ENCODE measurements around the gene ANKRD66.

The ANKRD66 gene

DNA sequence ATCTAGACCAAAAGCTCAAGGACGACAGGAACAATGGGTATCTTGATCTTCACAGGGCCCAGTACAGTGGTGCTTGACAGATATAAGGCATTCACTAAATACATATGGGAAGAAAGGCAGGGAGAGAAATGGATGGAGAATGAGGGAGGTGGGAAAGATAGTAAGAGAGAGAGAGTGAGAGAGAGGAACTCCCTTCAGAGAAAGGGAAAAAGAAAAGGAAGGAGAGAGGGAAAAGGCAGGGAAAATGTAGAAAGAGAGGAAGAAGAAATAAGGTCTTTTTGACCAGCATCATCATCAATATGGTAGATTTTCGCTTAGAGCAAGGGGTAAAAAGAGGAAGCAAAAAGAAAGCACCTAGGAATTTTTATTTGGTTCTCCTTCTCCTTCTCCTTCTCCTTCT, 760 bp upstream of the ANKRD66 start:
- Histone ChIP-seq H3K27me3 (no peaks in the 10 kb centered on the region), H3K4me3 (ENCODE audit: low read depth, low read length) (no peak overlapping the region), H3K4me1 (no peaks in the 10 kb centered on the region), H3K36me3 (no peaks in the 10 kb centered on the region), H3K9me3 (no peaks in the 10 kb centered on the region)
- DNase-seq, result no peak
- TF ChIP-seq, protein P1, sequence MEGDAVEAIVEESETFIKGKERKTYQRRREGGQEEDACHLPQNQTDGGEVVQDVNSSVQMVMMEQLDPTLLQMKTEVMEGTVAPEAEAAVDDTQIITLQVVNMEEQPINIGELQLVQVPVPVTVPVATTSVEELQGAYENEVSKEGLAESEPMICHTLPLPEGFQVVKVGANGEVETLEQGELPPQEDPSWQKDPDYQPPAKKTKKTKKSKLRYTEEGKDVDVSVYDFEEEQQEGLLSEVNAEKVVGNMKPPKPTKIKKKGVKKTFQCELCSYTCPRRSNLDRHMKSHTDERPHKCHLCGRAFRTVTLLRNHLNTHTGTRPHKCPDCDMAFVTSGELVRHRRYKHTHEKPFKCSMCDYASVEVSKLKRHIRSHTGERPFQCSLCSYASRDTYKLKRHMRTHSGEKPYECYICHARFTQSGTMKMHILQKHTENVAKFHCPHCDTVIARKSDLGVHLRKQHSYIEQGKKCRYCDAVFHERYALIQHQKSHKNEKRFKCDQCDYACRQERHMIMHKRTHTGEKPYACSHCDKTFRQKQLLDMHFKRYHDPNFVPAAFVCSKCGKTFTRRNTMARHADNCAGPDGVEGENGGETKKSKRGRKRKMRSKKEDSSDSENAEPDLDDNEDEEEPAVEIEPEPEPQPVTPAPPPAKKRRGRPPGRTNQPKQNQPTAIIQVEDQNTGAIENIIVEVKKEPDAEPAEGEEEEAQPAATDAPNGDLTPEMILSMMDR (IDR thresholded peaks at IDR 0.05; ENCODE audit: low read depth, low read length), result no peak

DNA sequence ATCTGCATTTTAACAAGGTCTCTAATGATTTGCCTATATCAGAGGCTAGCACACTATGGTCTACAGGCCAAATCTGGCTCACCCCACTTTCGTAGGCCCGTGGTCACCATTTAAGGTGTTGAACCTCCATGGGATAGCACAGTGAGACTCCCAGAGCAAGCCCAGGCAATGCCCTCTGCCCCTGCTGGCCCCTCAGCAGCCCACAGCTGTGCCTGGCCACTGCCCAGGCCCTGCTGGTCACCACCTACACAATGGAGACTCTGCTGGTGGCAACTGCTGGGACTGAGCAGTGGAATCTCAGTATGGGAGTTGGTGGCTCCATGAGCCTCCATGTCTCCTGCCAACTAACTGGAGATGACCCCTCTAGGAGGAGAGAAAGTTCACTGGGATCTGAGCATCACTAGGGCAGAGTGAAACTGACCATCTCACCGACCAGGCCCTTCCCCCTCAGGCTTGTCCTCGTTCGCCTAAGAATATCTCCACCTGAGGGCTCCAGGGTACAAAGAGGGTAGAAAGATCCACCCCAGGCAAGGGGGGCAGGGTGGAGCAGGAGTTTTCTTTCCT, 2.3 kb downstream of the ANKRD66 start:
- Histone ChIP-seq H3K4me3 (ENCODE audit: low read depth, low read length) (no peak overlapping the region), H3K27me3 (no peaks in the 10 kb centered on the region), H3K9me3 (no peaks in the 10 kb centered on the region), H3K4me1 (no peaks in the 10 kb centered on the region), H3K36me3 (no peaks in the 10 kb centered on the region)
- TF ChIP-seq, protein P1 (IDR thresholded peaks at IDR 0.05; ENCODE audit: low read depth, low read length), result no peak
- DNase-seq, result no peak

DNA sequence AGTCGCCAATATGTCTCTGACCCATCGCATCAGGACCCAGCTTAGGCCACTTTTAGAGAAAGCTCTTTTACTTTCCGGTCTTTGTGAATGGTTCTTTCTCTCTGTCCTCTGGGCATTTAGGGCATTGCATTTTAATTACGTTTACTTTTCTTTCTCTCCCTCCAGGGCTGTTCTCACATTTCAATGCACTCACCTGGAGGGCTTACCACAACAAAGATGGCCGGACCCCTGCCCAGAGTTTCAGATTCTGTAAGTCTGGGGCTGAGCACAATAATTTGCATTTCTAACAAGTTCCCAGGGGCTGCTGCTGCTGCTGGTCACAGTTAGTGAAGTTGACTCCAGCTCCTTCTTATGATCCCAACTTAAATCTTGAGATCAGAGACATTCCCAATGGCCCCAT, 3.0 kb downstream of the ANKRD66 start:
- no peaks in the 10 kb centered on the region for H3K9me3 ChIP-seq
- TF ChIP-seq, protein P1 (IDR thresholded peaks at IDR 0.05; ENCODE audit: low read depth, low read length), result no peak
- no peaks in the 10 kb centered on the region for H3K4me1 ChIP-seq
- H3K36me3 ChIP-seq, result no peaks in the 10 kb centered on the region
- DNase-seq, result no peak
- H3K27me3 ChIP-seq, result no peaks in the 10 kb centered on the region
- no peak overlapping the region for H3K4me3 ChIP-seq (ENCODE audit: low read depth, low read length)

DNA sequence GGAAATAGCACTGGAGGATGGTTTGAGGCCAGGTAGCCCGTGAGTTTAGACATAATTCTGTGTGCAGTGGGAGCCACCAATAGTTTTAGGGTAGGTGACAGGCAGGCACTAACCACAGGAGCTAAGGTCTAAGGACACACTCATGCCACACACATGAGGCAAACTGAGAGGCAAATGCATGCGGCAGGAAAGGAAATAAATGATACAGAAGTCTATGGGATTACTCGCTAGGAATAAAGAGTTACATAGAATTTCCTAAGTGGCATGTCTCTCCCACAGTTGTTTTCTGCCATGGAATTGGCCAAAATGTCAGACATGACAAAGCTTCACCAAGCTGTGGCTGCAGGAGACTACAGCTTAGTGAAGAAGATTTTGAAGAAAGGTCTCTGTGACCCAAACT, 4.9 kb downstream of the ANKRD66 start:
- TF ChIP-seq, protein P1 (IDR thresholded peaks at IDR 0.05; ENCODE audit: low read depth, low read length), result no peak
- H3K36me3 ChIP-seq, result no peaks in the 10 kb centered on the region
- H3K4me1 ChIP-seq, result no peaks in the 10 kb centered on the region
- H3K27me3 ChIP-seq, result no peaks in the 10 kb centered on the region
- DNase-seq, result no peak
- H3K9me3 ChIP-seq, result no peaks in the 10 kb centered on the region
- H3K4me3 ChIP-seq (ENCODE audit: low read depth, low read length), result no peak overlapping the region

DNA sequence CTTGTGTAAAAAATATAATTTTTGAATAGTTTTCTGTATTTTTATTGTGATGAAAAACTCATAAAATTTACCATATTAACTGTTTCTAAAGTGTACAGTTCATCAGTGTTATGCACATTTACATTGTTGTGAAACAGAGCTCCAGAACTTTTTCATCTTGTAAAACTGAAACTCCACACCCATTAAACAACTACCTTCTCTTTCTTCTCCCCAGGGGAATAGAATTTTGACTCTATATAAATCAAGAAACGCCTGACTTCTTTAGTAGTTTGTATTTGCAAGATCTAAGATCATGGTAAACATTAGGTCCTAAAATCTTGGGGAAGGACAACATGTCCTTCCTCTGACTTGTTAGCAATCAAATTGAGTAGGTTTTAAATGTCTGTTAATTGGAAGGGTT, 9.1 kb downstream of the ANKRD66 start:
- H3K9me3 ChIP-seq, result no peaks in the 10 kb centered on the region
- DNase-seq, result no peak
- TF ChIP-seq, protein P1 (IDR thresholded peaks at IDR 0.05; ENCODE audit: low read depth, low read length), result no peak
- no peaks in the 10 kb centered on the region for H3K4me1 ChIP-seq
- H3K36me3 ChIP-seq, result no peaks in the 10 kb centered on the region
- H3K4me3 ChIP-seq (ENCODE audit: low read depth, low read length), result no peak overlapping the region
- H3K27me3 ChIP-seq, result no peaks in the 10 kb centered on the region

DNA sequence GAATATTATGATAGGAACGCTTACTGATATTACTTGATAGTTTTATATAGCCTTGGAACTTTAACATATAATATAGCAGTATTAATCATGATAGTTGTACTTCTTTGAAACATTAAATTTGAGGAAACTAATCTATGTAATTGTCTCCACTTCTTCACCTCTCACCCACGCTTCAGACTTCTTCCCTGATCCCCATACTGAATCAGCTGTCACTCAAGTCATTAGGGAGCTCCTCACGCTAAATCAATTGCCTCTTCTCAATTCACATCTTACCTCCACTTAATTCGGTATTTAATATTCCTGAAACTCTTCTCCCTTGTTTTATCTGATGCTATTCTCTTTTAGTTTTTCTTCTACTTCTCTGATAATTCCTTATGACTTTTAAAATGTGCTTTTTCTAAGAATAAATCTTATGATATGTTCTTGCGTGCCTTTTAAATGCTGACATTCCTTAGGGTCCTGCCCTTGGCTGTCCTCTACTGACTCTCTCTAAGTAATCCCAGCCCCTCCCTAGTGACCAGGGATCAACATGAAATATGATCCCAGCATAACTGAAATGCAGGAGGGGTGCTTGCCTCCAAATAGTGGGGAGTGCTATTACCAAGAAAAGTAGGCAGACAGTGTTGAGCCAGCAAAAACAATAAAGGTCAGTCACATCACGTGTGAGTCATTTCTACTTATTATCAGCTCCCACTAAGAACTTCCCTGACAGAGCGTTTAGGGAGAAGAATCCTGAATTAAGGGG, 9.9 kb downstream of the ANKRD66 start:
- H3K36me3 ChIP-seq, result no peaks in the 10 kb centered on the region
- no peaks in the 10 kb centered on the region for H3K9me3 ChIP-seq
- TF ChIP-seq, protein P1 (IDR thresholded peaks at IDR 0.05; ENCODE audit: low read depth, low read length), result no peak
- DNase-seq, result no peak
- H3K4me3 ChIP-seq (ENCODE audit: low read depth, low read length), result no peak overlapping the region
- H3K4me1 ChIP-seq, result no peaks in the 10 kb centered on the region
- no peaks in the 10 kb centered on the region for H3K27me3 ChIP-seq

Data from BE2C (cell line).